ENCODE measurements around the gene FBXW11.
"Not testable (repeated sequence)": the region's sequence is repeated elsewhere in the genome, so short reads cannot be mapped to it uniquely, and the experiment has no call there.

The FBXW11 gene

DNA sequence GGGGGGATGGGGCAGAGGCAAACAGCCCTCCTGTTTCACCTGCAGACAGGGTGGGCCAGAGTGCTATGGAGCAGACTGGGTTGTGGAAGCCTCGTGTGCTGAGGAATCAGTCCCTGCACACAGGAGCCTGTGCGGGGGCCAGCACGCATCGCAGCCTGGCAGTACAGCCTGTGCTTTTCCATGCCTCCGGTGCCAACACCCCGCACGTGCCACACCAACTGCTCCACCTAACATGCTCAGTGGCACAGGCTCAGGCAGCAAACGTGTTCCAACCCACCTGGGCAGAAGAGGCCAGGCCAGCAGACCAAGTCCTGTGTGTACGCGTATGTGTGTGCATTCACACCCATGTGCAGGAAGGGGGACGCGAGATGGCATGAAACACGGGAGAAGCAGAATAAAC lies 37.4 kb upstream of the FBXW11 start:
- no peak for DNase-seq (ENCODE audit: low read depth)
- no peak for TF ChIP-seq CTCF (IDR thresholded peaks at IDR 0.05; ENCODE audit: low read depth, low read length, missing control alignments)
- no peak overlapping the region for H3K4me3 ChIP-seq (ENCODE audit: low read depth, low read length)

- no peak overlapping the region for H3K4me3 ChIP-seq (ENCODE audit: low read depth, low read length)
- no peak for DNase-seq (ENCODE audit: low read depth)
- no peak for TF ChIP-seq CTCF (IDR thresholded peaks at IDR 0.05; ENCODE audit: low read depth, low read length, missing control alignments)
These were observed 35.7 kb upstream of the FBXW11 start for GRCh38 chr5:172042183-172042582.

DNA sequence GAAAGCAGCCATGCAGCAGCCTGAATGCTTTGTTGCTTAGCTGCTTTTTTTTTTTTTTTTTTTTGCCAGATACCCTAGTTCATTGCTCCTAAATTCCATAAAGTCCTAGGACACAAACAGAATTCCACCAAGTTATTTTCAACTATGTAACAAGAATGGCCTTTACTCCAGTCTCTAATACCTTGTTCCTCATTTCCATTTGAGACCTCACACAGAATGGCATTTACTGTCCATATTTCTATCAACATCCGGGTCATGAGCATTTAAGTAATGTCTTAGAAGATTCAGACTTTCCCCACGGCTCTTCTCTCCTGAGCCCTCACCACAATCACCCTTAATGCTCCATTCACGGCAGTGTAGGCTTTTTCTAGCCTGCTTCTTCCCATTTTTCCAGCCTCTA lies 31.7 kb upstream of the FBXW11 start:
- no peak for DNase-seq (ENCODE audit: low read depth)
- no peak overlapping the region for H3K4me3 ChIP-seq (ENCODE audit: low read depth, low read length)
- no peak for TF ChIP-seq CTCF (IDR thresholded peaks at IDR 0.05; ENCODE audit: low read depth, low read length, missing control alignments)

GRCh38 chr5:172035049-172035448 lies 28.6 kb upstream of the FBXW11 start:
- TF ChIP-seq CTCF (IDR thresholded peaks at IDR 0.05; ENCODE audit: low read depth, low read length, missing control alignments) = no peak
- peak; percentile 43 for DNase-seq (ENCODE audit: low read depth)
- H3K4me3 ChIP-seq (ENCODE audit: low read depth, low read length) = no peak overlapping the region

DNA sequence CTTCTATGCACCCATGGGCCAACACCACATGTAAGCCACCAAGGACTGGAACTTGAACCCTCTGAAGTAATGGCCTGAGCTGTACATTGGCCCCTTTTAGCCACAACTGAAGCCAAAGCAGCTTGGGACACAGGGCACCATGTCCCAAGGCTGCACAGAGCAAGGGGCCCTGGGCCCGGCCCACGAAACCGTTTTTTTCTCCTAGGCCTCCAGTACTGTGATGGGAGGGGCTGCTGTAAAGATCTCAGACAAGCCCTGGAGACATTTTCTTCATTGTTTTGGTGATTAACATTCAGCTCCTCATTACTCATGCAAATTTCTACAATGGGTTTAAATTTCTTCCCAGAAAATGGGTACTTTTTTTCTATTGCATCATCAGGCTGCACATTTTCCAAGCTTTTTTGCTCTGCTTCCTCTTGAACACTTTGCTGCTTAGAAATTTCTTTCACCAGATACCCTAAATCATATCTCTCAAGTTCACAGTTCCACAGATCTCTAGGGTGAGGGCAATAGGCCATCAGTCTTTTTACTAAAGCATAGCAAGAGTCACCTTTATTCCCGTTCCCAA lies 25.5 kb upstream of the FBXW11 start:
- DNase-seq (ENCODE audit: low read depth) = no peak
- TF ChIP-seq CTCF (IDR thresholded peaks at IDR 0.05; ENCODE audit: low read depth, low read length, missing control alignments) = no peak

GRCh38 chr5:172029876-172030275 lies 23.4 kb upstream of the FBXW11 start:
- no peak for DNase-seq (ENCODE audit: low read depth)
- H3K4me3 ChIP-seq (ENCODE audit: low read depth, low read length) = no peak overlapping the region
- TF ChIP-seq CTCF (IDR thresholded peaks at IDR 0.05; ENCODE audit: low read depth, low read length, missing control alignments) = no peak

More for the DNA sequence above, 25.5 kb upstream of the FBXW11 start:
- no peak overlapping the region for H3K4me3 ChIP-seq (ENCODE audit: low read depth, low read length)

DNA sequence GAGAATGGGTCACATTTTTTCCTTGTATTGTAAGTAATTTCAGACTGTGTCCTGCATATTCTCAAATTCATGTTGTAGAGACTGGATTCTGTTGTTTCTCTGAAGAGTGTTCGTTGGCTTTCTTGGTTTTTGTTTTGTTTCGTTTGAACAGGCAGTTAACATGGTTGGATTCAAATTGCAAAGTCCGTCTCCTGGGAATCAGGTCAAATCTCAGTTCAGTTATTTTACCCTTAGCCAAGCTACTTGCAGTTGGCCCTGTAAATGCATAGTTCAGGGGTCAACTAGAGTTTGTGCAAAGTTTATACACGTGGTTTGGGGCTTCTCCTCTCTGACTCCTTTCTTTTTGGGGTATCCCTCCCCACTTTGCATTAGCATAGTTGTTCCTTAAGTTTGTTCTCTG lies 21.7 kb upstream of the FBXW11 start:
- no peak for DNase-seq (ENCODE audit: low read depth)
- no peak for TF ChIP-seq CTCF (IDR thresholded peaks at IDR 0.05; ENCODE audit: low read depth, low read length, missing control alignments)
- H3K4me3 ChIP-seq (ENCODE audit: low read depth, low read length) = no peak overlapping the region

DNA sequence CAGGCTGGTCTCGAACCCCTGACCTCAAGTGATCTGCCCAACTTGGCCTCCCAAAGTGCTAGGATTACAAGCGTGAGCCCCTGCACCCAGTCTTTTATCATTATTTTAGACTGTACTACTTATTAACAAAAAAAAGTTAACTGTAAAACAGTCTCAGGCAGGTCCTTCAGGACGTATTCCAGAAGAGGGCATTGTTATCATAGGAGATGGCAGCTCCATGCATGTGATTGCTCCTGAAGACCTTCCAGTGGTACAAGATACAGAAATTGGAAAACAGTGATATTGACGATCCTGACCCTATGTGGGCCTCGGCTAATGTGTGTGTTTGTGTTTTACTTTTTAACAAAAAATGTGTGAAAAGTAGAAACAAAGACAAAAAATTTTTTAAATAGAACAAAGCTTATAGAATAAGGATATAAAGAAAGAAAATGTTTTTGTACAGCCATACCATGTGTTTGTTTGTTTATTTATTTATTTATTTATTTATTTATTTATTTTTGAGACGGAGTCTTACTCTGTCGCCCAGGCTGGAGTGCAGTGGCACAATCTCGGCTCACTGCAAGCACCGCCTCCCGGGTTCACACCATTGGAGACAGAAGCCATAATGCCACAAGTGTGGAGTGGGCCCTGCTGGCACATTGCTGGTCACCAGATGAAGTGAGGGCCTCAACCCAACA lies 13.8 kb upstream of the FBXW11 start:
- DNase-seq (ENCODE audit: low read depth); H3K4me3 ChIP-seq (ENCODE audit: low read depth, low read length): not testable (repeated sequence)

Measured in GM12864 (cell line).